ENCODE data around the gene RFT1.

- TF ChIP-seq CTCF (optimal IDR thresholded peaks at IDR 0.05 in 1 of 3, IDR thresholded peaks at IDR 0.05 in 1 of 3, conservative IDR thresholded peaks at IDR 0.05 in 1 of 3; ENCODE audit: extremely low read depth in 1 of 3, insufficient read depth in 2 of 3, low read length in 3 of 3) (no peak), EZH2 (IDR thresholded peaks at IDR 0.05; ENCODE audit: low read length) (no peak)
Measured at GRCh38 chr3:53171827-53172505, 41.7 kb upstream of the RFT1 start.

Data from keratinocyte (primary cell).